ENCODE measurements around the gene CCR8. TPM values are rescaled to one million over a fixed set of nuclear protein-coding genes. Genes with fewer than 3 reads are reported as not detected.

CCR8 gene
- total RNA-seq, 1 donor from 2014 or later = not detected

DNA sequence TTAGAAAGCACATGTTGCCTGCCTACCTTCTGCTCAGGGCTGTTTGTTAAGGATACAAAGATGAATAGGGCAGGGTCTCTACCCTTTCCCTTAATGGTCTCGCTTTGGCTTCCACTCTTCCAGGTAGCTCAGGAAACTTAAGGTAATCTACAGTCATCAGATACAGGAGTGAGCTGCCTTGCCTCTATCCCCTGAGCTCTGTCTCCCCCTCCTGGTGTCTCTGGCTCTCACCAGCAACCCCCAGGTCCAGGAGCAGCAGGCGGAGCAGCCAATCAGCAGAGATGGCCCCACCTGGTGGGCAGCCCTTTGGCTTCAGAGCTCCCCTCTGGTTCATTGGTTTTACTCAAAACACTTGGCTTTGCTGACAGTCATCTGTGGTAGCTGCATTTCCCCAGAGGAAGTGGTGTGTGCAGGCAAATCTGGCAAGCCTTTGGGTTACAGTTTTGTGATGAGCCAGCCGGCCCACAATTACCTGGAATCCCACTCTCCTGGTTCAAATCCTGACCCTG, 41.2 kb upstream of the CCR8 start:
- Histone ChIP-seq H3K27ac (no peak overlapping the region), H3K36me3 (no peaks in the 10 kb centered on the region), H3K4me3 (no peak overlapping the region), H3K9me3 (no peaks in the 10 kb centered on the region), H3K4me1 (no peaks in the 10 kb centered on the region), H3K27me3 (no peaks in the 10 kb centered on the region)
- no peak for DNase-seq (ENCODE audit: extremely low spot score in 2 of 2)
- intact Hi-C loops (cut with DNase I) = loop anchor here (5.0 kb wide), 1 partner anchor 96 kb away; the partner anchor contains the start of gene XIRP1
- TF ChIP-seq, protein P1, sequence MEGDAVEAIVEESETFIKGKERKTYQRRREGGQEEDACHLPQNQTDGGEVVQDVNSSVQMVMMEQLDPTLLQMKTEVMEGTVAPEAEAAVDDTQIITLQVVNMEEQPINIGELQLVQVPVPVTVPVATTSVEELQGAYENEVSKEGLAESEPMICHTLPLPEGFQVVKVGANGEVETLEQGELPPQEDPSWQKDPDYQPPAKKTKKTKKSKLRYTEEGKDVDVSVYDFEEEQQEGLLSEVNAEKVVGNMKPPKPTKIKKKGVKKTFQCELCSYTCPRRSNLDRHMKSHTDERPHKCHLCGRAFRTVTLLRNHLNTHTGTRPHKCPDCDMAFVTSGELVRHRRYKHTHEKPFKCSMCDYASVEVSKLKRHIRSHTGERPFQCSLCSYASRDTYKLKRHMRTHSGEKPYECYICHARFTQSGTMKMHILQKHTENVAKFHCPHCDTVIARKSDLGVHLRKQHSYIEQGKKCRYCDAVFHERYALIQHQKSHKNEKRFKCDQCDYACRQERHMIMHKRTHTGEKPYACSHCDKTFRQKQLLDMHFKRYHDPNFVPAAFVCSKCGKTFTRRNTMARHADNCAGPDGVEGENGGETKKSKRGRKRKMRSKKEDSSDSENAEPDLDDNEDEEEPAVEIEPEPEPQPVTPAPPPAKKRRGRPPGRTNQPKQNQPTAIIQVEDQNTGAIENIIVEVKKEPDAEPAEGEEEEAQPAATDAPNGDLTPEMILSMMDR (IDR thresholded peaks at IDR 0.05) = peak; percentile 72 to 91 (median 85)
- TF ChIP-seq POLR2AphosphoS5 (IDR thresholded peaks at IDR 0.05; ENCODE audit: insufficient read depth in 1 of 2, low read depth in 1 of 2) = no peak
- no peak for TF ChIP-seq POLR2A (IDR thresholded peaks at IDR 0.05)

DNA sequence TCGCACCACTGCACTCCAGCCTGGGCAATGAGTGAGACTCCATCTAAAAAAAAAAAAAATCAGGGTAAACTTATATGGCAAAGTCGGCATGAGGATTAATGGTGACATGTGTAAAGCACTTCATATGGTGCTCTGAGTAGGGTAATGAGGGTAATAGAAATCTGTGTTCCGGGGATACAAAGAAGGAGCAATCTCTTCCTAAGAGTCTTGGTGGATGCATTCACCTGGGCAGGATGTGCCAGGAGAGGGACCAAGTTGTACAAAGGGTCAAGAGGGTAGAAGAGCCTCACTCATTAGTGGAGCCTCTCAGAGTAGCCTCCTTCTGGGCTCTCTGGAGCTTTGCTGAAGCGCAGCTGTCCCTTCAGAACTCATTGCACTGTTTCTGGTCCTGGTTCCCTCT, 40.4 kb upstream of the CCR8 start:
- intact Hi-C loops (cut with DNase I) = loop anchor here (5.0 kb wide), 1 partner anchor 97 kb away; the partner anchor contains the start of gene XIRP1
- Histone ChIP-seq H3K27me3 (no peaks in the 10 kb centered on the region), H3K4me1 (no peaks in the 10 kb centered on the region), H3K9me3 (no peaks in the 10 kb centered on the region), H3K27ac (no peak overlapping the region), H3K36me3 (no peaks in the 10 kb centered on the region), H3K4me3 (no peak overlapping the region)
- TF ChIP-seq POLR2AphosphoS5 (IDR thresholded peaks at IDR 0.05; ENCODE audit: insufficient read depth in 1 of 2, low read depth in 1 of 2) (no peak), POLR2A (IDR thresholded peaks at IDR 0.05) (no peak)
- TF ChIP-seq, protein P1 (IDR thresholded peaks at IDR 0.05) = no peak
- DNase-seq (ENCODE audit: extremely low spot score in 2 of 2) = no peak

DNA sequence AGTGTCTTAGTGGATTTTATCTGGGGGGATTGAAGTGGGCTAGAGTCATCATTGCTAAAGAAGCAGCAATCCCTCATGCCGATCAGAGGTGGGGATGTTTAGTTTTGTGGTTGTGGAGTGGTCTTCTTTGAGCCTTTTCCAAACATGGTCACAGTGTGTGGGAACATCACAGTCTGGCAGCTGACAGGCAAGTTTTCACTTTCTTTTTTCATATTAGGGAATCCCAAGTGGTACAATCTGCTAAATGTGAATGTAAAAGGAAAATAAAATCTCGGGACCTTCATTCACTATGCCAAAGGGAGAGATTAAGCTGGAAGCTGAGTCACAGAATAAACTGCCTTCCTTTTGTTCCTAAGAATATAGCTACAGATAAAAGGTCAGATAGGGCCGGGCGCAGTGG, 39.3 kb upstream of the CCR8 start:
- Histone ChIP-seq H3K36me3 (no peaks in the 10 kb centered on the region), H3K27me3 (no peaks in the 10 kb centered on the region), H3K4me1 (no peaks in the 10 kb centered on the region), H3K4me3 (no peak overlapping the region), H3K27ac (no peak overlapping the region), H3K9me3 (no peaks in the 10 kb centered on the region)
- intact Hi-C loops (cut with DNase I) = loop anchor here (5.0 kb wide), 1 partner anchor 163 kb away; no protein-coding TSS in a partner anchor
- DNase-seq (ENCODE audit: extremely low spot score in 2 of 2) = no peak
- TF ChIP-seq, protein P1 (IDR thresholded peaks at IDR 0.05) = no peak
- no peak for TF ChIP-seq POLR2A (IDR thresholded peaks at IDR 0.05)

DNA sequence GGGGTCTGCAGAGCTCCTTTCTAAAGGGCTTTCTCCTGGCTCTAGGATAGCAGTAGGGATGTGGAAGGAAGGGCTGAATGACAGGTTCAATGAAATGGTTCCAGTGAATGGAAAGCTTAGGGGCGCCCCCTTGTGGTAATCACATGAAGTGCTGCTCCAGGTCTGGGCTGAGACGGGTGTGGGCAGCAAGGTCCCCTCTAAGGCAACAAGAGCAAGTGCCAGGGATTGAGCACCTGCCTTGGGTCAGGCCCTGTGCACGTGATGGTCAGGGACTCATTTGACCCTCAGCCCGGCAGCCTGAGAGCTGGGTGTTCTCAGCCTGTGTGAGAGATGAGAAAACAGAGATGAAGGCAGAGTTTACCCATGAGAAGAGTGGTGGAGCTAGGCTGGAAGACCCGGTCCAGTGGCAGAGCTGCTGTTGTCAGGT, 37.6 kb upstream of the CCR8 start:
- H3K27me3 ChIP-seq = no peaks in the 10 kb centered on the region
- intact Hi-C loops (cut with DNase I) = loop anchor here (5.0 kb wide), 1 partner anchor 165 kb away; no protein-coding TSS in a partner anchor
- DNase-seq (ENCODE audit: extremely low spot score in 2 of 2) = no peak

DNA sequence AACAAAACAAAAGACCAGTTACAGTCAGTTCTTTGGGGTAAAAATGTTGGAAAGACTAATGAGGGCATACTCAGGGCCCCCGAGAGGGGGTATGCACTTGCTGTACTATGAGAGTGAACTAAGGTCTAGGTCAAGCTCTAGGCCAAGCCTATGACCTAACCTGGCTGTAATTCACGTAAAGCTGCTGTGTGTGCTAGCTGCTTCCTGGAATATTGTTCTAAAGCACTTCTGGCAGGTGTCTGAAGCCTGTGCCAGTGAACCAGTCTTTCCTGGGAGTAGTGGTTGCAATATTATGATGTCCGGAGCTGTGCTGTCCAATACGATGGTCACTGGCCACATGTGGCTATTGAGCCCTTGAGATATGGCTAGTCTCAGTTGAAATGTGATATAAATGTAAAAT, 36.5 kb upstream of the CCR8 start:
- TF ChIP-seq POLR2A (IDR thresholded peaks at IDR 0.05) = no peak
- TF ChIP-seq, protein P1 (IDR thresholded peaks at IDR 0.05) = no peak
- no peak for TF ChIP-seq POLR2AphosphoS5 (IDR thresholded peaks at IDR 0.05; ENCODE audit: insufficient read depth in 1 of 2, low read depth in 1 of 2)
- no peaks in the 10 kb centered on the region for H3K36me3 ChIP-seq
- intact Hi-C loops (cut with DNase I) = loop anchor here (5.0 kb wide), 1 partner anchor 166 kb away; no protein-coding TSS in a partner anchor
- no peak overlapping the region for H3K27ac ChIP-seq
- H3K4me1 ChIP-seq = no peaks in the 10 kb centered on the region
- no peaks in the 10 kb centered on the region for H3K9me3 ChIP-seq
- no peak for DNase-seq (ENCODE audit: extremely low spot score in 2 of 2)
- H3K4me3 ChIP-seq = no peak overlapping the region
- no peaks in the 10 kb centered on the region for H3K27me3 ChIP-seq

More for the DNA sequence above, 37.6 kb upstream of the CCR8 start:
- H3K27ac ChIP-seq = no peak overlapping the region
- no peaks in the 10 kb centered on the region for H3K36me3 ChIP-seq
- no peaks in the 10 kb centered on the region for H3K4me1 ChIP-seq
- no peak for TF ChIP-seq POLR2A (IDR thresholded peaks at IDR 0.05)
- TF ChIP-seq, protein P1 (IDR thresholded peaks at IDR 0.05) = peak; percentile 61 to 85 (median 84)
- H3K9me3 ChIP-seq = no peaks in the 10 kb centered on the region
- no peak overlapping the region for H3K4me3 ChIP-seq

Data from vagina (tissue), 2 donors.